ENCODE measurements around the gene MED15.
"Not testable (repeated sequence)": the region's sequence is repeated elsewhere in the genome, so short reads cannot be mapped to it uniquely, and the experiment has no call there.

GRCh38 chr22:20483143-20483506 lies 24.3 kb upstream of the MED15 start:
- not testable (repeated sequence) for TF ChIP-seq EZH2 (IDR thresholded peaks at IDR 0.05); POLR2AphosphoS5 (IDR thresholded peaks at IDR 0.05; ENCODE audit: borderline replicate concordance, low read depth, low read length); FOXP2 (optimal IDR thresholded peaks at IDR 0.05; ENCODE audit: control extremely low read depth, extremely low read length, insufficient read depth)

Measured in SK-N-MC (cell line).